Right hindlimb (tissue), 1 donor: ENCODE results near the gene SIGMAR1.
A peak's percentile ranks its signal among the peaks of the same experiment; 100 is the strongest.
"Not testable (repeated sequence)": the region's sequence is repeated elsewhere in the genome, so short reads cannot be mapped to it uniquely, and the experiment has no call there.

ENCODE experiments used
- DNase-seq: peaks from one replicate; pipeline ENCODE4 v3.0.0-alpha.2; 2018

Gene SIGMAR1

GRCh38 chr9:34654323-34655051 lies 16.9 kb upstream of the SIGMAR1 start:
- DNase-seq = peak; percentile 92

GRCh38 chr9:34653151-34654072 lies 15.8 kb upstream of the SIGMAR1 start:
- peak; percentile 93 for DNase-seq

DNA sequence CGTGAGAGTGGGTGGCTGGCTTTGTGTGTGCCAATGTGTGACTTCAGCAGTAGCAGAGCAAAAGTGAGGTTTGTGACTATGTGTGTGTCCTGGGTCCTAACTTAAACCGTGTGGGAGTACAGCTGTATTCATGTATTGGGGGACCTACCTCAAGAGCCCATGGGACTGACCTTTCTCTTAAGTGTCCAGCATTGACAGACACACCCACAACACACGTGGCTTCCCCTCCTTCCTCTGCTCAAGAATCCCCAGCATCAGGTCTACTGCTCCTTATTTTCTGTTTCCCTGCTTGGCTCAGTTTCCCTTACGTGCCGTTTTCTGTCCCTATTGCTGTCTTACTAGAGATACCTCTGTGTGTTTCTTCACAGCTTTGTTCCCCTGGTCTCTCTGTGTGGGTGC lies 15.0 kb upstream of the SIGMAR1 start:
- DNase-seq = no peak

DNA sequence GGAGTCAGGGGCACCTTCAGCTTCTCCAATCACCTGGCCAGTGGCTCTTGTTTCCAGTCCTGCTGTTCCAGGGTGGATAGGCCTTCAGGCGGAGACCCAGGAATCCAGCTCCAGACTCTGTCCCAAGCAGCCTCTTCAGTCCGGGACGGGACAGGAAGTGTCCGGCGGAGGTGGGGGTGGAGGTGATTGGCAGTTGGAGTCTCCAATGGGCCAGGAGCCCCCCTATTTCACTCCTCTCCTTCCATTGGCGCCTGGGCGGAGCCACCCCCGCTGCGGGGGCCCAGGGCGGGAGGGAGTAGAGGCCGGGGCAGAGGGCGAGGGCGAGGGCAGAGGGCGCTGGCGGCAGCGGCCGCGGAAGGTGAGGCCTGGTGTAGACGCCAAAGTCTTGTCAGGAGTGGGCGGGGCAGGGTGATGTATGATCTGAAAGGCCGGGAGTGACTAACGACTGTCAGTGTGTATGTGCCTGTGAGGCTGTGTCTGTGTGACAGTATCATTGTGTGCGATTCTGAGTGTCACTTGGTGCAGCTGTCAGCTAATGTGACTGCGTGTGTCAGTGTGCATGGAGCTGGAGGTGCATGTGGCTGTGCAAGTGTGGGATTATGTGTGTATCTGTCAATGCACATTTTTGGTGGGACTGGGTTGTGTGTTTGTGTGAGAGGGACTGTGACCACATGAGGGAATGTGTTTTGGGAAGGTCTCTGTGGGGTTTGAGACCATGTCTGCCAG lies 14.5 kb upstream of the SIGMAR1 start, which contains the start of gene IL11RA:
Gene IL11RA, plus strand, starts transcription at position 310 of the 726 bp plus-strand sequence. CDS start 3,033 bp downstream, outside the sequence.
- DNase-seq = peak; percentile 94

DNA sequence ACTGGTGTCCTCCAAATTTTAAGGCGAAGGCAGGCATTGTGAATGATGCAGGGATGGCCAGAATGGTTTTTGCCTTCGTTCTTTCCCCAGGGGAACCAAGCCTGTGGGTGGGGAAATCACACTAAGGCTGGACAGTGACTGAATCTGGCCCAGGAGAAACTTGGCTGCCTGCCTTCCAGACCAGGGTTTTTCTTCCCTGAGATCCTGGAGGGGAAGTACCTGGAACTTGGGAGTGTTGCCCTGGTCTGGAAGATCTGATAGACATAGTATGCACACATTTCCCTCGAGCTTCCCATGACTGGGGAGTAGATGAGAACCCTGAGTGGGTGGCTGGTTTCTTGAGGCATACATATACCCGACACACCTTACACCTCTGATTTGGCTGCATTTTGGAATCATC lies 13.7 kb upstream of the SIGMAR1 start:
- no peak for DNase-seq

- DNase-seq = peak; percentile 61
These were observed 13.2 kb upstream of the SIGMAR1 start for GRCh38 chr9:34650816-34651215.

GRCh38 chr9:34648673-34649072 lies 11.1 kb upstream of the SIGMAR1 start:
- DNase-seq = no peak

DNA sequence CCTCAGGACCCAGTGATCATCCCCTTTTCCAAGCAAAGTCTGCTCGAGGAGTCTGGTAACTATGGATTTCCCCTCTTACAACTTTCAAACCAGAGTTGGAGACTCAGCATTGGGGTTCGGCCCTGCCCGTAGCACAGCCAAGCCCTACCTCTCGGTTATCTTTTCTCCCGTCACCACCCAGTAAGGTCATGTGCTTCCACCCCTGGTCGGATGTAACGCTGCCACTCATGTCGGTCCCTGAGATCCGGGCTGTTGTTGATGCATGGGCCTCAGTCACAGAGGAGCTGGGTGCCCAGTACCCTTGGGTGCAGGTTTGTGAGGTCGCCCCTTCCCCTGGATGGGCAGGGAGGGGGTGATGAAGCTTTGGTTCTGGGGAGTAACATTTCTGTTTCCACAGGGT lies 10.1 kb upstream of the SIGMAR1 start:
- DNase-seq = no peak

DNA sequence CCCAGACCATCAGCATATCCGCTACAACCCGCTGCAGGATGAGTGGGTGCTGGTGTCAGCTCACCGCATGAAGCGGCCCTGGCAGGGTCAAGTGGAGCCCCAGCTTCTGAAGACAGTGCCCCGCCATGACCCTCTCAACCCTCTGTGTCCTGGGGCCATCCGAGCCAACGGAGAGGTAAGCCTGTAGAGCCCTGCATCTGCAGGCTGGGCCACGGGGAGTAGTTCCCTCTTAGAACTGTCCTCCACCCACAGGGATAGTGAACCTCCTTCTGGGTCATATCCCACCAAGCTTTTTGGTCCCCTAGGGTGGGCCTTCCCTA lies 9.5 kb upstream of the SIGMAR1 start:
- DNase-seq = no peak

- peak; percentile 94 for DNase-seq
These were observed 8.9 kb upstream of the SIGMAR1 start, which contains the start of gene GALT for GRCh38 chr9:34646211-34647083. GALT (plus strand) TSS chr9:34646675; CDS start chr9:34646705, 30 bp downstream.

GRCh38 chr9:34644766-34645314 lies 7.3 kb upstream of the SIGMAR1 start:
- no peak for DNase-seq

DNA sequence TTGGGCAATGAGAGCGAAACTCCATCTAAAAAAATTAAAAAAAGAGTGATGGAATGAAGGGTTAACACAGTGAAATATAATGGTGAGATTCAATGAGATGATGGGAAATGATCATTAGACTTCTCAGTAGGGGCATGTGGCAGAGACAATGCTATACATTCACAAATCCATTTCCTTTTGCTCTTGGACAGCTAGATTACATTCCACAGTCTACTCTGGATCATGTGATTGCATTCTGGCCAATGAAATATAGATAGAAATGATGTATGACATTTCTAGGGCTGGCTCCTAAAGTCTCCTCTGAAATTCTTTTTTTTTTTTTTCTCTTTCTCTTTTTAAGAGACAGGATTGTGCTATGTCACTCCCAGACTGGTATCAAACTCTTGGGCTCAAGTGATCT lies 5.1 kb upstream of the SIGMAR1 start:
- DNase-seq = no peak

DNA sequence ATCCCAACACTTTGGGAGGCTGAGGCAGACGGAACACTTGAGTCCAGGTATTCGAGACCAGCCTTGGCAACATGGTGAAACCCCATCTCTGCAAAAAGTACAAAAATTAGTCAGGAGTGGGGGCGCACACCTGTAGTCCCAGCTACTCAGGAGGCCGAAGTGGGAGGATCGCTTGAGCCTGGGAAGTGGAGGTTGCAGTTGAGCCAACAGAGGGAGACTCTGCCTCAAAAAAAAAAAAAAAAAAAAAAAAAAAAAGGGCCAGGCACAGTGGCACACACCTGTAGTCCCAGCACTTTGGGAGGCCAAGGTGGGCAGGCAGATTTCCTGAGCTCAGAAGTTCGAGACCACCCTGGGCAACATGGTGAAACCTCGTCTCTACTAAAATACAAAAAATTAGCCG lies 1.7 kb upstream of the SIGMAR1 start:
- DNase-seq = not testable (repeated sequence)

- no peak for DNase-seq
These were observed 505 bp upstream of the SIGMAR1 start for GRCh38 chr9:34638138-34638445.

- DNase-seq = no peak
These were observed 714 bp downstream of the SIGMAR1 start for GRCh38 chr9:34636791-34637355.

DNA sequence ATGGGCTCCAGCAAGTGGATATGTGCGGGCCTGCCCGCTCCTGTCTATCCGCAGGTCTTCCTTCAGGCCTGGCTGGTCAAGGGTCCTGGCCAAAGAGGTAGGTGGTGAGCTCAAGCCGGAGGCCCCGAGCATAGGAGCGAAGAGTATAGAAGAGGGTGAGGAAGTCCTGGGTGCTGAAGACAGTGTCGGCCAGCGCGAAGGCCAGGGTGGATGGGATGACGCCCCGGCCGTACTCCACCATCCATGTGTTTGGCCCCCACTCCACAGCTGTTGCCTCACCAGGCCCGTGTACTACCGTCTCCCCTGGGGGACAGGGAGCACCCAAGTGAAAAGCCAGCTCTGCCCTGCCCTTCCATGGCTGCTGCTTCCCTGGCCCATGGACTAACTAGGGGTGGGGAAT lies 2.0 kb downstream of the SIGMAR1 start:
- DNase-seq = no peak

- no peak for DNase-seq
These were observed 2.9 kb downstream of the SIGMAR1 start for GRCh38 chr9:34634551-34635248.

DNA sequence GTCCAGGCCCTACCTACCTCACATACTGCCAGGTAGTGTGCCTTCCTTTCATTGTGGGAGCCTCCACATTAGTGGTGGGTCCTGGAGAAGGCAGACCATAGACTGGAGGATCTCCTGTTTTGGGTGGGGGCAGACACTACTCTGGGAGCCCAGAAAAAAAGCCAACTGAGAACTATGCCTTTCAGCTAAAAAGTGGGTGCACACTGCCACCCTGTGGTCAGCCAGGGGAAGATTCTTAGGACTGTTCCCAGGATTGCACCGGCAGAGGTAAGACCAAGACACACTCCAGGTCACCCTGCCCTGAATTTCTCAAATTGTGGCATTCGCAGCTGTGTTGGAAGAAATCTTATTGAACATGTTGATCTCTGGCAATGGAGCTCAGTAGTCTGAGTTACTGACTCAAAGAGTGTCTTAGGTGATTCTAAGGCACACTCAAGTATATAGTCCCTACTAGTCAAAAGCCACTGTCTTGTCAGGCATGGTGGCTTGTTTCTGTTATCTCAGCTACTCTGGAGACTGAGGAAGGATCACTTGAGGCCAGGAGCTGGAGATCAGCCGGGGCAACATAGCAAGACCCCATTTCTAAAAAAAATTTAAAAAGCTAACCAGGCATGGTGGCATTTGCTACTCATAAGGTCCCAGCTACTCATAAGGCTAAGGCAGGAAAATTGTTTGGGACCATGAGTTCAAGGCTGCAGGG lies 3.6 kb downstream of the SIGMAR1 start:
- peak; percentile 74 for DNase-seq

DNA sequence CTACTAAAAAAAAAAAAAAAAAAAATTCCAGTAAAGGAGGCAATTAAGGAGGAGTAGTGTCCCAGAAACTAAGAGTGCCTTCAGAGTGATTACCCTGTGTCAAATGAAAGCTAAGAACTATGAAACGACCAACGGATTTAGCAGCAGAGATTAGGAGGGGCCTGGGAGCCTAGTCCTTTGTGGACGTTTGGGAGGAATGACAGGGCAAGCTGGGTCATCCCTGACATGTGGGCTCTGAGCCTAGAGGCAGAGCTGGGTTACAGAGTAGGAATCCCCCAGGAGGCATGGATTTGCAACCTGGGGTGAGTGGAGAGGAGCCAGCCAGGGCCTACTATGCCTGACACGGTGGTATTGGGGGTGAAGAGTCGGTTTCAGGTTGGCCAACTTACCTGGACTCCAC lies 4.4 kb downstream of the SIGMAR1 start:
- DNase-seq = no peak

GRCh38 chr9:34630402-34631154 lies 7.0 kb downstream of the SIGMAR1 start:
- no peak for DNase-seq
